GM18508 (cell line): ENCODE data around the gene LANCL2.

Experiments
- ATAC-seq: cut with Tn5 transposase; IDR thresholded peaks from one replicate; pipeline ENCODE4 v1.9.1; 2021; ENCODE audit warnings: moderate number of reproducible peaks; ENCODE audit not compliant: insufficient read depth, unreplicated experiment

Gene LANCL2

GRCh38 chr7:55360486-55360885 is 4.7 kb upstream of the LANCL2 start:
- ATAC-seq = no peak

GRCh38 chr7:55361560-55361959 is 3.6 kb upstream of the LANCL2 start:
- ATAC-seq = no peak

- no peak for ATAC-seq
These were observed 2.2 kb upstream of the LANCL2 start for GRCh38 chr7:55362927-55363326.

DNA sequence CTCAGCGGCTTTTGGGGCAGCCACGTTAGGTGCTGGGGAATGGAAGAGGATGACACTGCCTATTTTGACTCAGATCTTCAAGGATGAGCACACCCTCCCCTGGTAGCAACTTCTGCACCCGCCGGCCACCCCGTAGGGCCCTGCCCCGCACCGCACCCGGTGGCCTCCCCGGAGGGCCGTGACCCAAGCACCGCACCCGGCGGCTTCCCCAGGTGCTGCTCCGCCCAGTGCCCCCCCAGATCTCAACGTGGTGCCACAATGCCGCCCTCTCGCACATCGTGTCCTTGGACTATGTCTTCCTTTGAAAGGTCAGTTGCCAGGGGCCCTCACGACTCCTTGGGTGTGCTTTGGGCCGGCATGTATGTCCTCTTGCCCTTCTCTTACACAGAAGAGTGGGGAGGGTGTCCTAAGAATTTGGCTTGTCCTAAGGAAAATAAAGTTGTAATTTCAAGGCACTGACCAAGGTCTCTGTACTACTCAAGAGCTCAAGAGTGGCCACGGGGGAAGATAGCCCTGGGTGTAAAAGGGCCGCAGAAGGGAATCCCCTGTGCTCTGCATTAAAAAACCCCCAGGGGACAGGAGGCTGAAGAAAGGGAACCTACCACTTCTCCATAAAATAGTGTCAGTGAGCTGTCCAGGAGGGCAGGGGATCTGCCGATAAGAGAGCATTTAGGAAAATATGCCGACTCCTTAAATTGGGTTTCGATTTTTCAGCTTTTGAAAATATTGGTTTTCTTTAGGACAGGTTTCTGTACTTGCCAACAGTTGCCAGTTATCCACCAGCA is 1.6 kb upstream of the LANCL2 start:
- ATAC-seq = no peak

GRCh38 chr7:55365675-55366460 is 731 bp downstream of the LANCL2 start:
- ATAC-seq = peak; percentile 60

DNA sequence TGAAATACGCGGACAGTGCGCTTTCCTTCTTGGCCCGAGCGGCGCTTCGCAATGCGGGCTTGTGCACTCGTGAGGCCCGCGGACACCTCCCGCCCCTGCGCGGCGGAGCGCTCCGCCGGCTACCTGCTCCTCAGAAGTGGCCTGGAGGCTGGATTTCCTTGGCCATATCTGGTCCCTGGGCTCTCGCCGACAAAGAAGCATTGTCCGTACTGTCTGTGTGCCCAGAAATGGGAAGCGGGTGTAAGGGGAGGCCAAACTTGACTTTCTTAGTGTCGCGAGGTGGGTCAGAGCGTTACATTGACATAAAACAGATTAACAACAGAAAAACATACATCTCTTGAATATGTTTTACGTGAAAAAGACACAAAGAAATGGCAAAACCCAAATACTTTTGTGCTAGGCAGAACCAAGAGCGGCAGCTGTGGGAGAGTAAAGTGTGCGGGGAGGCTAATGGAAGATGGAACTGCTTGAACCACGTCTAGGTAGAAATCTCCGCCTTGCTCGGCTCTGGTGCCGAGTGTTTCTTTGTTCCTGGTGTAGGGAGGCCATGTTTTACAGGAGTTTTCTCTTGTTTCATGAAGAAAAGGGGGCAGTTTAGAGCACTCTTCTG is 1.4 kb downstream of the LANCL2 start:
- ATAC-seq = peak; percentile 4

- ATAC-seq = no peak
These were observed 2.2 kb downstream of the LANCL2 start for GRCh38 chr7:55367283-55367840.

DNA sequence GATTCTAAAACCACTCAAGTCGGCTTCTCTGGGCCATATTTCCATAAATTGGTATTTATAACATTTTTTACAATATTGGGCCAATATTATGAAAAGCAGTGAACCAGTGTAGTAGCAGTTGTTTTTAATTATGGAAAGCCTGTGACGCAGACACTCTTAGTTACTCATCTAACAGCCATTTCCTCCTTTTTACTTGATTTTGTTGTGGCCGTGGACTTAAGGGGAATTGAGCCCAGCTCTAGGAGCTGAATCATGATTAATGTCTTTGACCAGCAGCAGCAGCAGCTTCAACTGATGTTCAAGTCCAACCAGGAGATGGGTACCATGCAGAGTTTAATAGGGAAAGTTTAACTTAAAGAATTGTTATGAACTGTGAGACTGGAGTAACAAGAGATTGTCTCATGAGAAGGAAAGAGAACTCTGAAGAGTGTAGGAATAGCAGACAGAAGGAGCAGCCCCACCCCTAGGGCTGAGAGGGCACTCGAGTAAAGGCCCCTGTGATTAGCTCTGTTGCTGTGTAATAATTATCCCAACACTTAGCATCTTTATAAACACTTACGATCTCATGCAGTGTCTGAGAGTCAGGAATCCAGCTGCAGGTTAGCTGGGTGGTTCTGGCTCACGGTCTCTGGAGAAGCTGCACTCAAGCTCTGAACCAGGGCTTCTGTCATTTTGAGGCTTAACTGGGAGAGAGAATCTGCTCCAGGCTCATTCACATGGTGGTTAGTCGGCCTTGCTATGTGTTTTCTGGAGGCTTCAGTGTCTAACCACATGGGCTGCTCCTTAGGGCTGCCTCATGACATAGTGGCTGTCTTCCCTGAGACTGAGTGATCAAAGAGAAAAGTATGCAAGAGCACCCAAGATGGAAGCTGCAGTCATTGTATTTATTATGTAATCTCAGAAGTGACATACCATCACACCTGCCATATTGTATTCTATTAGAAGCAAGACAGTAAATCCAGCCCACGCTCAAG is 4.6 kb downstream of the LANCL2 start:
- no peak for ATAC-seq

- ATAC-seq = no peak
These were observed 9.1 kb downstream of the LANCL2 start for GRCh38 chr7:55374213-55374612.

GRCh38 chr7:55375237-55375636 is 10.1 kb downstream of the LANCL2 start:
- no peak for ATAC-seq

GRCh38 chr7:55377162-55377817 is 12.2 kb downstream of the LANCL2 start:
- ATAC-seq = no peak

DNA sequence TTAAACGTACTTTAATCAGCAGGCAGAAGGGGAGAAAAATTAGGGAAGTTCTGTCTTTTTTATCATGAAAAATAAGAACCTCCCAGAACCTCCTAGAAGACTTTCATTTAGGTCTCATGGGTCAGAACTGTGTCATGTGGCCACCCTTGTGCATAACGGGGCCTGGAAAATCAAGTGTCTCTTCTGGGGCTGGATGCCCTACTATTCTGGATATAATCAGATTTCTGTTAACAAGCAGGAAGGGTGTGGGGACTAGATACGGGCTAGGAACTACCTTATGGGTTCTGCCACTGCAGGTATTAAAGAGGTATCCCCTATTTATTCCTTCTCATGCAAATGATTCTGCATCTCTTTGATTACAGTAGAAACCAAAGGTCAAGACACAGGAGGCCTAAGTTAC is 14.1 kb downstream of the LANCL2 start:
- no peak for ATAC-seq

- no peak for ATAC-seq
These were observed 16.1 kb downstream of the LANCL2 start for GRCh38 chr7:55381189-55381588.

DNA sequence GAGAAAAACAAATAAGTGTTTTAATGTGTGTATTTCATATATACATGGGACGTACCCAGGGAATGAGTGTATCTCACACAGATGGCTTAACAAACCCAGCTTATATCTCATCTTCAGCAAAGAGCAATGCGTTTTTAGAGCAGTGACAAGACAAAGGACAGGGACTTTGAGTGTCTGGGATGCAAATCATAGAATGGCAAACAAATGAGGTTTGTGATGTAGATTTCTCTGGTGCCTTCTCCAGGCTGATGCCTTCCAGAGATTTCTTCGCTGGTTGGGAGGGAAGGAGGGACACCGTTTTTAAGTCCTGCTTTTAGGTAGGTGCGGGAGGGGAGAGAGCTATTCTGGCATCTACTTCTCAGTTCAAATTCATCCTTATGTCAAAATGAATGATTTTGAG is 16.6 kb downstream of the LANCL2 start:
- ATAC-seq = no peak

GRCh38 chr7:55382251-55382650 is 17.1 kb downstream of the LANCL2 start:
- no peak for ATAC-seq

DNA sequence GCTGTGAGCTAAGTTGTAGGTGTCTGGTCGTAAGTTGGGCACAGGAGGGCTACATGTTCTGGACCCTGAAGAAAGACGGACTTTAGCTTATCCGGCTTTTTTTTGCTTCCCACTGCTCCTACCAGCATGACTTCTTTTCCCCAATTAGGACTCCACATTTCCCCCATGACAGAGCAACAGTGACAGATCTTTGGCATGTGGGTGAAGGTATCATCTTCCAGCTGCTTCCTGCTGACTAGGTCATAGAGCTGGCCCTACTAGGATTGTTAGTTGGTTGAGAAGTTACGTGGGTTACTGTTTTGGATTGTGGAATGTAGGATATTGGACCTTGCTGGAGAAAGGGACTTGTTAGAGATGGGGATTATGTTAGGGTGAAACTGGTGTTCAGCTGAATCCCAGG is 21.4 kb downstream of the LANCL2 start:
- ATAC-seq = no peak

DNA sequence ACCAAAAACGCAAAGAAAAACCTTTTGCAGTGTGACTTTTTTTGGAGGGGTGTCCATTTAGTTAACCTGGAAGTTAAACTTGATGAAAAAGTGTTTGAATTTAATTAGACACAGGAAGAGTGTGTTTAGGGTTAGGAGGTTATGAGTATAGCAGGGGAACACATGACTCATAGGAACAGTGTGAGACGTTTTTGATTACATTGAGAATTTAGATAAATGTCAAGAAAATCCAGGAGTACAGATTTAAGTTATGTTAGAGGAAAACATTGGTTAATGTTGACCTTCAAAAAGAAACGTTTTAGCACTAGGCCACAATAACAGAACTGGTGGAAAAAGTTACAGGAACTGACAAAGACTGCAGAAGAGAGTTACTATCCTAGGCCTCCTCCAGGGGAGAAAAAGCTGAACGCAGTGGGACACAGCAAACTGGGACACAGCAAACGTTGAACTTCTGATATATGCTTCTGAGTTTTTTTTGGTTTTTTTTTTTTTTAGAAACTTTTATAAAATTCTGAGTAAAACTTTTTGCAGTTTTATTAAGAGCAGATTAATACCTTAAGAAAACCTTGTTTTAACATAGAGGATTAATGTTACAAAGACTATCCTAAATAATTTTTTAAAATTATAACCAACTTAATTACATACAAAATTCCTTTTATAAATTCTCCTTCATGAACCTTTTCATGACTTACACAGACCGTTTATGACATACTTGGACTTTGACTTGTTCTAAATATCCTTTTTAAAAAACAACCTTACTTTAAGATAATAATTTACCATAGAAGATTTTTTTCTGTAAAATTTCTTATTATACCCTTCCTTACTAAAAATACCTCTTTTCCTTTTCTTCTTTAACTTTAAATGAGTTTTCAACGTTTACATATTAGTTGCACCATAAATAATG is 22.2 kb downstream of the LANCL2 start:
- no peak for ATAC-seq

DNA sequence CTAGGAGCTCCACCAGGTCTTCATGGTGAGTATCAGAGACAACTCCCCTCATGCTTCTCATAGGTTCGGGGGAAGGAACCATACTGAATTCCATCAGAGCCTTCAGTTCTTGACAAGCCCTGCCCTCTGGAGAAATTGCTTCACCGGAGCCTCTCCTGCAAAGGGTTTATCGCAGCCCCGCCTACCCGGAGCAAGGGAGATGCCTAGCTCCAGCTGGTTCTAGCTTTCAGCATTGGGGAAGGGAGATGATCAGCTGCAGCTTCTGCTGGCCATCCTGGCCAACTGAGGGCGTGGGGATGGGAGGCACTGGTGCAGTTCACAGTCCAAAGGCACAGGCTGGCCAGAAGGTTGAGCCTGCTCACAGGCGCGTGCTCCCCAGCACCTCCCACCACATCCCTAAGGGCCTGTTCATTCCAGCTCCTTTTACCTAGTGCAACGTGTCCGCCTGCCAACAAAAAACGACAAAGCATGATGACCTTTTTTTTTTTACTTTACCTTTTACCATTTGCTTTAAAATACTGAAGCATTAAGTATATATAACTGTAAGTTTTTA is 31.2 kb downstream of the LANCL2 start:
- no peak for ATAC-seq
